ENCODE data around the gene SLC6A2.

The SLC6A2 gene

DNA sequence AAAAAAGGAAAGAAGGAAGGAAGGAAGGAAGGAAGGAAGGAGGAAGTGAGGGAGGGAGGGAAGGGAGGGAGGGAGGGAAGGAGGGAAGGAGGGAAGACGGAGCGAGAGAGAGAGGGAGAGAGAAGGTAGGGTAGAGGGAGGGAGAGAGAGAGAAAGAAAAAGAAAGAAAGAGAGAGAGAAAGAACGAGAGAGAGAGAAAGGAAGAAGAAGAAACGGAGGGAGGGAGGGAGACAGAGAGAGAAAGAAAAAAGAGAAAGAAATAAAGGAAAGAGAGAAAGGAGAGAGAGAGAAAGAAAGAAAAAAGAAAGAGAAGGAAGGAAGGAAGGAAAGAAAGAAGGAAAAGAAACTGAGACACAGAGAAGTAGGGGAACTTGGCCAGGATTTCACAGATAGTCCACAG is 8.4 kb upstream of the SLC6A2 start:
- no peak for DNase-seq (ENCODE audit: low read depth, low spot score)

DNA sequence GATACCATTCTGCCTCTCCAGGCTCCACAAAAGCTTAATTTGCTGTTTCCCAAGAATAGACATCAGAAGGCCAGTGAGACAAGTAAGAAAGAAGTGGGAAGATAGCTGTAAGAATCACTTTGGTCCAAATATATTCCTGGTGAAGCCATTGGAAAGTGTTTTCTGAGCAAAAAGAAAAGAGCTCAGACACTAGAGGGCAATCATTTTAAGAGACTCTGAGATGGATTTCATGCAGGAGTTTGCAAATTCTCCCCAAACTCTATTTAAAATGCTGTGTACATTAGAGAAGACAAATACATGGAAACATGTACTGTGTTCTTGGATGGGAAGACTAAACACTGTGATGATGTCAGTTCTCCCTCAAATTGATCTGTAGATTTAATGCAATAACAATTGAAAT is 8.0 kb upstream of the SLC6A2 start:
- no peak for DNase-seq (ENCODE audit: low read depth, low spot score)

DNA sequence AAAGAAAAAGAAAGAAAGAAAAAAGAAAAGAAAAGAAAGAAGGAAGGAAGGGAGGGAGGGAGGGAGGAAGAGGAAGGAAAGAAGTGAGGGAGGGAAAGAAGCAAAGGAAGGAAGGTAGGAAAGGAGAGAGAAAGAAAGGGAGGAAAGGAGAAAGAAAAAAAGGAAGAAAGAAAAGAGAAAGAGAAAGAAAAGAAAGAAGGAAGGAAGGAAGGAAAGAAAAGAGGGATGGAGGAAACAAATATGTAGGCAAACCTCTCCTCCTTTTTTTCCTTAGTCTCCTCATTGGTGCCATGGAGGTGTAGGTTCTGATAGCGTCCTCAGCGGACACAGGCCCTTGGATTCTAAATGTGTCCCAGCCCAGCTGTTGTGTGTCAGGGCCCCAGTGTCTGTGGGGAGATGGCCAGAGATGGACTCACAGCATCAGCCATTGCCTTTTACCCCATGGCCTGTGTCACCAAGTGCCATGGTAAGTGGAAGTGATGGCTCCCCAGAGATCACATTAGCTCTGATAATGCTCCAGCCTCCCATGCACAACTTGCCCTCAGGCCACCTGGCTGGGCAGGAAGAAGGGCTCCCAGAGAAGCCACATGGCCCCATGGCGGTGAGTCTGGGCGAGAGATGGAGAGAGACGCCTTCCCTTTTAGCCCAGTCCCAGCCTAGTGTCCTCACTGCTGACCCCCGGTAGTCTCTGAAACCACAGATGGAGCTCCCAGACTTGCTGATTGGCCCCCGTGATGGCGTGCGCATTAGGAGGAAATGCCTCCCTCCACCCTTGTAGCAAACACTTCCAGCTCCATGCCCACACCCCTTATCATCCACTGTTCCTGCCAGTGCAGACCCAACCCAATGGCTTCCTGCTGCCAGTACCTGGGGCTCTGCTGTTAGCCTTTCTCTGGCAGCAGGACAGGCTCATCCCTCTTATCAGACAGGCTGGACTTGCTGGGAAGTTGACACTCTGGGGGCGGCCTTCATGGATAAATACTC is 3.7 kb upstream of the SLC6A2 start:
- DNase-seq (ENCODE audit: low read depth, low spot score), result no peak

DNA sequence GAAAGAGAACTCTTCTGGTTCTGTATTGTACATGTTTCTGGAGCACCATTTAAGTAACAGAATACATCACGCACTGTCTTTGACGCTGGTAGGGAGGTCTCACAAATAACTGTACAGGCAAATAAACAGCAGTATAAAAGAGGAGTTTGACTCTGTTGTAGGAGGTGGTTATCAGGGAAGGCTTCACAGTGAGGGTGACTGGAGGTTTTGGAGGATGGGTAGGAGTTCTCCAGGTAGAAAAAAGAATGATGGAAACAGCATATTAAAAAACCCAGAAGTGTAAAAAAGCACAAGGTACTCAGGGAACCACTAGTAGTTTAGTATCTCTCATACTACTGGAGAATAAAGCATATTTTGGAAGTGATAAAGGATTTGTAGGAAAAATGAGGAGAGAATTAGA is 2.7 kb upstream of the SLC6A2 start:
- no peak for DNase-seq (ENCODE audit: low read depth, low spot score)

DNA sequence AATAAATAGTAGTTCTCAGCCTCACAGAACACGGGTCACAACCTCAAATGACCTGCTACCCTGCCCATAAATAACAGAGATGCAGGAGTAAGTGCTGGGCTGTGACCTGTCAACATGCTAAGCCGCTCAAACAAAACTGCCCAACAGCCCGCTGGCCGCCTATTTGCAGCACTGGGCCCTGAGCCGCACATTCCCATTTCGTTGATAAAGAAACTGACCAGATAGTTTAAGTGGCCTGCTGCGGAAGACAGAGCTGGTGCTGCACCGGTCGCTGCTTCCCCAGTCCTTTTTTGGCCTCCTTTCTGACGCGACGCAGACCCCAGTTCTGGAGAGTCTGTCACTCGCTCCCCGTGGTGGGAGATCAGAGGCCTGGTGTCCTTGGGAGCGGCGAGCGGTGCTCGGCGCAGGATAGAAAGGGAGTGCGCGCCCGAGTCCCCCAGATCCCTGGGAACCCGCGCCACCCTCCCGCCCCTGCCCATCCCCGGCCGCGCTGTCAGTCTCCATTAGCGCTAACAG is 349 bp upstream of the SLC6A2 start:
- no peak for DNase-seq (ENCODE audit: low read depth, low spot score)

DNA sequence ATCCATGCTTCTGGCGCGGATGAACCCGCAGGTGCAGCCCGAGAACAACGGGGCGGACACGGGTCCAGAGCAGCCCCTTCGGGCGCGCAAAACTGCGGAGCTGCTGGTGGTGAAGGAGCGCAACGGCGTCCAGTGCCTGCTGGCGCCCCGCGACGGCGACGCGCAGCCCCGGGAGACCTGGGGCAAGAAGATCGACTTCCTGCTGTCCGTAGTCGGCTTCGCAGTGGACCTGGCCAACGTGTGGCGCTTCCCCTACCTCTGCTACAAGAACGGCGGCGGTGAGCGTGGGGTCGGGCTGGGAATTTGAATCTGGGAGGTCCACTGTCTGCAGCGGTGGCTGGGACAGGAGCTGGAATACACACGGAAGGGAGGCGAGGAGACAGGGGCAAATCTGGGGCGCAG is 904 bp downstream of the SLC6A2 start:
- DNase-seq (ENCODE audit: low read depth, low spot score), result no peak

DNA sequence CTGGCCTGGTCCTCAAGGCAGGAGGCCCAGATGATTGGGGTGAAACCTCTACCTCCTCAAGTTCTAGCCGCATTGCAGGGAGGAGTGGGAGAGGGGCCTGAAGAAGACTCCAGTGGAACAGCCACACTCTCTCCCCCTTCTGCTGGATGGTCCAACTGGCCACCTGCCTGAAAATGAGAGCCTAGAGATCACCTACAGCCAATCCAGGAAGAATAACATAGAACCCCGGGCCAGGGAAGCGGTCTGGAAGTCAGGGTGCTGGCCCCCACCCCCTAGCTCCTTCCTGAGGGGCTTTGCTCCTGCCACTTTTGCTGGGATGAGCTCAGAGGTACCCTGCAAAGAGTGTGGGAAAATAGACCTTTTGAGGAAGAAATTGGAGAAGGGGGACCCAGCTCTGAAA is 1.8 kb downstream of the SLC6A2 start:
- DNase-seq (ENCODE audit: low read depth, low spot score), result no peak

DNA sequence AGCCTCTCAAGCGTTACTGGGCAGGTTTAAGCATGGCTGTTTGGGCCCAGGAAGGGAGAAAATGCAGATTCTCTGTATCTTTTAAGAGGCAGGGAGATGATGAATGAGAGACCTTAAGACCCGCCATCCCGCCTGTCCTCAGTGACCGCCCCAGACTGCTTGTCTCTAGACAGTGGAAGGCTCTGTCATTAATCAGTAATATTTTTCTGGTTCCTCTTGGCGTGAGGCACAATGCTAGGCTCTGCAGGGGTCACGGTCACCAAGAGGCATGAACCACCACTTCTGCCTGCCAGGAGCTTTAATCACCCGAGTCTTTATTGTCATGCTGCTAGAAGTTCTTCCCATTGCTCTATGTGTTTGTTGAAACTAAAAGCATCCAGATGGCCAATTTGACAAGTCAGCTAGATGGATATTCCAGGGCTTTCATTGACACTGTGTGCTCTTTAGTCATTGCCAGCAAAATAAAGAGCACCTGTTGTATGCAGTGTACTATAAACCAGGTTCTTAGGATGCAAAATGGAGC is 3.2 kb downstream of the SLC6A2 start:
- DNase-seq (ENCODE audit: low read depth, low spot score), result no peak

DNA sequence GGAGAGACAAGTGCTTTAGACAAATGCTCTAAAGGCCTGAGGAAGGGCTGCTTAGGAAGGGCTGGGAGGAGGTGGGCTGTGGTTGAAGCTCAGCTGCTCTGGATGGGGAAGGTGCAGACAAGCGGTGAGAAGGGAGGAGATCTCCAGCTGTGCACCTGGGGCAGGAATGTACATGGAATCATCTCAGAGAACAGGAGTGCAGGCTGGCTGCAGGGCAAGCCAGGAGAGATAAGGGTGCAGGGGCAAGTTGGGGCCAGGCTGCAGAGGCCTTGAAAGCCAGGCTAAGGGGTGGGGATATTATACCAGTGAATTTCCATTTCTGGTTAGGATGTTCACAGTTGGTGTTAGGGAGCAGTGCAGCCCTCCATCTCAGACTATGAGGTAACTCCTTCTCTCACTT is 4.2 kb downstream of the SLC6A2 start:
- DNase-seq (ENCODE audit: low read depth, low spot score), result no peak

DNA sequence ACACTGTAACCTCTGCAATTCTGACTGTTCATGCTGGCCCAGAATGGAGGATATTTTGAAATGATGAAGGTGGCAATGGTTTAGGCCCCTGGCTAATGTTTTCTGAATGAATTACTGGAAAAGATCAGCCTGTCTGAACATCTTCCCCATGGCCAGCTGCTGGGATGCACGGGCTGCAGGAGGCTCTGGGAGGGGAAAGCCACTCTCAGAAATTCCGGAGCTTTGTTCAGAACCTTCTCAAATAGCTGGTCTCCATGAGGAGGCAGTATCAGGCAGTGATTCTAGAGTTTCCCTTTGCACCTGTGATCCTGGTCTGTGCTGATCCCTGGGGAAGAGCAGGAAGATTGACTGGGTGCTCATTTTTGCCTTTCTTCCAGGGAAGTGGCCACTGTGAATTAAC is 5.0 kb downstream of the SLC6A2 start:
- DNase-seq (ENCODE audit: low read depth, low spot score), result no peak

DNA sequence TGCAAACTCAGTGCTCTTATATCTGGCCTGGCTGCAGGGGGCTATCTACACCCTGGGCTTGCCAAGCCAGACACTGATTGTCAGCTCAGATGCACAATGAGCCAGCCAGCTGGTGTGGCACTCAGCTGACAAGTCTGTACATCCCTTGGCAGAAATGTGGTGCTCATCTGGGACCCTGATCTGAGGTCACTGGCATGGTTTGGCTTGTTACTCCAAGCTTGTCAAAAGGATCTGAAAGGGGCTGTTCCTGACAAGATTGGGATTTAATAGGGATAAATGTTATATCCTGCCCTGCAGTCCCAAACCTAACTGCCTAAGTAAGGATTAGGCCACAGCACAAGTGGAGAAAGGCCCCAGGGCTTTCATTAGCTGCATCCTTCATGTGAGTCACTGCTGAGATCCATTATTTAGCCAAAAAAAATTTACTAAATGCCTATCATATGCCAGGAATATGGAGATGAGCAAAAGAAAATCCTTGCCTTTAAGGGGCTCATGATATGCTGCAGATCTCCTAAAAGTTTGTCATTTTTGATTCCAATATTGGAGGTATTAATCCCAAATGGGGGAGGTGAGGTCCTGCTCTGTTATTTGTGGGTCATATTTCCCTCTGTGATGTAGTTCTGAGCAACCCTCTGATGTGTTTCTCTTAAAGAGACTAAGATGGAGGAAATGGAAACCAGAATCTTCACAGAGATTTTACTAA is 6.3 kb downstream of the SLC6A2 start:
- DNase-seq (ENCODE audit: low read depth, low spot score), result no peak

DNA sequence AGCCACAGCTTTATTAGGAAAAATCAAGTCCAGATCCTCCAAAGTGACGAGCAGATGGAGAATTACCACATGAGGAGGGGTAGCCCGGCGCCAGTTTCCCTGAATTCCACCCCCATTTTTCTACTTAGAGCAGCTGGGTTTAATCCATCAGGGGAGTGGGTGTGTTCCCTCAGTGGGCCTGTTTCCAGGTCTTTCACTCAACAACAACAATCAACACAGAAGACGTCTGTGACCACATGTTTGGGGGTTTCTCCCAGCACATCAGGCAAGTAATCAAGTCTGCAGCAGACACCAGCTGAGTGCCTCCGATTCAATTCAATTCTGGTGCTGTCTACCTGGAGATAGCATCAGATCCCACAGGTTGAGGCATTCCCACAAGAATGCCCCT is 6.8 kb downstream of the SLC6A2 start:
- DNase-seq (ENCODE audit: low read depth, low spot score), result no peak

DNA sequence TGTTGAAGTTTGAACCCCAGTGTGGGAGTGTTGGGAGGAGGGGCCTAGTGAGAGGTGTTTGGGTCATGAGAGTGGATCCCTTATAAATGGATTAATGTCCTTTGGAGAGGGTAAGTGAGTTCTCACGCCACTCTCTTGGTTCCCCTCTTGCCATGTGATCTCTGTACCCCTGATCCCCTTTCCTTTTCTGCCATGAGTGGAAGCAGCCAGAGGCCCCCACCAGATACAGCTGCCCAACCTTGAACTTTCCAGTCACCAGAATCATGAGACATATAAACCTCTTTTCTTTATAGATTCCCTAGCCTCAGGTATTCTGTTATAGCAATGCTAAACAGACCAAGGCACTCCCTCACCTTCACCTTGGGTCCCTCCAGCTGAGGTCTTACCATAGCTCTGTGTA is 7.4 kb downstream of the SLC6A2 start:
- no peak for DNase-seq (ENCODE audit: low read depth, low spot score)

DNA sequence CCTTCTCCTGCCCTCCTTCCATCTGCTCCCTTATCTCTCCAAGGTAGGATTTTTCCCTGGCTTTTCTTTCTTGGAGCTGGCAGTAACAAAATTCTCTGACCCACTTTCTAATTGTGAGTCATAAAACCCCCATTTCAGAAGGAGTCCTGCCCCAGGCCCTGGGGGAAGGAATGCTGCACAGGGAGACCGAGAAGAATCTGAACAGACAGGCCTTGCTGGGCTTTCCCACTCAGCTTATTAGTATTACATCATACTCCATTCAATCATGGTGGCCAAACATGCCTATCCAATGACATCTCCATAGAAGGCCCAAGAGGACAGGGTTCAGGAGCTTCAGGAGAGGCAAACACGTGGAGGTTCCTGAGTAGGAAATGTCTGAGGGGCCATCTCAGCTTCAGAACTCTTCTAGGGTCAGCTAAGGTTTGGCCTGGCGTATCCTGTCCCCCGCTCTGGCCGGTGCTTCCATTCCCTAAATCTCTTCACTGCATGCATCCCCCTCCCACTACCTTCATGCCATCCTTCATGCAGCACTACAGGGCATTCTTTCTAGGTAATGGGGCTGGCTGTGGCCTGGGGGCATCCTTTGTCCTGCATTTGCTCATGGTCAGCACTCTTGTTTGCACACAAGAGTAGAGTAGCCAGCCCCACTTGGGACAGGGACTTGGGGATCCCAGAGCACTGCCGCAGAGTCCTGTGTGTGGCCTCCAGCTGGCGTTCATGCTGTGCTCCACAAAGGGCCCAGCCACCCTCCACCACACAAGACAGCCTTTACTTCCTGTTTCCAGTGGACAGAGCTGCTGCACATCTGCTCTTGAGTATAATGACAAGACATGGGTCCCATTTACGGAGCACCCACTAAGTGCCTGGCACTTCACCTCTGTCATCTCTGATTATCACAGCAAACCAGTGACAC is 8.2 kb downstream of the SLC6A2 start:
- DNase-seq (ENCODE audit: low read depth, low spot score), result no peak

DNA sequence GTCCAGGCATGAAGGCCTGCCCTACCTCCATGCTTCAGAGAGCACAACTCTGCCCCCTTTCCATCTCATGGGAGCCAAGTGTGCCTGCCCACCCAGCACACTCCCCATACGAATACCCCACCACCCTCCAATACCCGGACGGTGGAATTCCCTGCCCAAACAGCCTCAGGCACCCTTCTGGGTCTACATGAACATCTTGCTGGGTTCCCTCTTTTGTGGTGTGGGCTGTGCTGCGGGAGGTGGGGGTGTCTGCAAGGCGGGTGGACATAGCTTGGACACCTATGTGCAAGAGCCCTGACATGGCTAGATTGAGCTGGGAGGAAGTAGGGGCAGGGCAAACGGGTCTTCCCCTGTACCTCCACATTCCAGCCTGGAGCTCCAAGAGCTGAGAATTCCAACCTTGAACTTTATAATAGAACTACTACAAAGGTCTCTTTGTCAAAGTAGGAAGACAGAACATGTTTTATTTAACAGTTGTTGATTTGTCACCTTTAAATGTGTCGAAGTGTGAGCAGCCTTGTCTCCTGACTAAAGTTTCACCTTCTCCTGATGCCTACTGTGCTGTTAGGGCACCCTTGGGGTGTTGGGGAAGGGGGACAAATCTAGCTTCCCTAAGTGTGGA is 9.1 kb downstream of the SLC6A2 start:
- no peak for DNase-seq (ENCODE audit: low read depth, low spot score)

DNA sequence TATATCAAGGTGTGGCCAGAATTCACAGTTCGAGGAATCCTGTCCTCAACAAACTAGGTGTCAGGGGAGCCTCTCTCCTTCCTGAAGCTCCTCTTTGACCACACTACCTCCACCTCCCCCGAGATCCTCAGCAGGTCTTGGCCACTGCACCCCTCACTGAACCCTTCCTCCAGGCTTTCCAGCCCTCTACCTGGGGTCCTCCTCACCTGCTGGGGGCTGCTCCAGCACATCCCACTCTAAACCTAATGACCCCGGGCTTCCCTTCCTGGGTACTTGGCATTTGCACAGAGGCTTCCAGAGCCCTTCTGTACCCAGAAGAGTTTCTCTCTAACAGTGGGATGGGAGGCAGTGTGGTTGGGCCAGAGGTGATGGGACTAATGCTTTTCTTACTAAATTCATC is 9.7 kb downstream of the SLC6A2 start:
- DNase-seq (ENCODE audit: low read depth, low spot score), result no peak

DNA sequence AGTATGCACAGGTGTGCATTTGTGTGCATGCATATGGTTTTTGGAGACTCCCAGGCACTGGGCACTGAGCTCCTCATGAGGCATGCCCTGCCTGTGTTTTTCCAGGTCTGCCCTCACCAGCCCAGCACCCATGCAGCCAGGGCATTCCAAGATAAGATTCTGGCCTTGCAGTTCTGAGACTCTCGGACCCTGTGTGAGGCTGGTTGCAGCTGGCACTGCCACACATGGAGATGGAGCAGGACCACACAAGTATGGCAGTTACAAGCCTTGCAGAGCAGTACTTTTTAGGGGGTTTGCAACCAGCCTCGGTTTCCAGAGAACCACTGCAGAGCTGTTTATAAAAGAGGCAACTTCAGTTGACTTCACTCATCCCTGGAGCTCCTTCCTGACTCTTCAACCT is 10.2 kb downstream of the SLC6A2 start:
- DNase-seq (ENCODE audit: low read depth, low spot score), result no peak

DNA sequence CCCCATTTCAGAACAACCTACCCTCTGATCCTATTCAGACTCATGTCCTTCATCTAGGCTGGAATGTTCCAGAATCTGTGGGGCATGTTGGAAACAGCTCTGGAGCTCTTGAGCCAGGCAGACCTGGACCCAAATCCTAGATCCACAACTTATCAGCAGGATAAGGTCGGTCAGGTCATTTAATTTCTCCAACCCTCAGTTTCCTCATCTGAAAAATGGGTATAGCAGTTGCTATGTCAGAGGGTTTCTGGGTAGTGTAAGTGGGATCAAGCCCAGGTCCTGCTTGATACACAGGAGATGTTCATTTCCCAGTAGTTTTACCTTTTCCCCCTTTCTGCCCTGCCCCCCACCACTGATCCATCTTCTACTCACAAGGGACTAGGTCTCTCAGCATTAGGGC is 12.0 kb downstream of the SLC6A2 start:
- no peak for DNase-seq (ENCODE audit: low read depth, low spot score)

DNA sequence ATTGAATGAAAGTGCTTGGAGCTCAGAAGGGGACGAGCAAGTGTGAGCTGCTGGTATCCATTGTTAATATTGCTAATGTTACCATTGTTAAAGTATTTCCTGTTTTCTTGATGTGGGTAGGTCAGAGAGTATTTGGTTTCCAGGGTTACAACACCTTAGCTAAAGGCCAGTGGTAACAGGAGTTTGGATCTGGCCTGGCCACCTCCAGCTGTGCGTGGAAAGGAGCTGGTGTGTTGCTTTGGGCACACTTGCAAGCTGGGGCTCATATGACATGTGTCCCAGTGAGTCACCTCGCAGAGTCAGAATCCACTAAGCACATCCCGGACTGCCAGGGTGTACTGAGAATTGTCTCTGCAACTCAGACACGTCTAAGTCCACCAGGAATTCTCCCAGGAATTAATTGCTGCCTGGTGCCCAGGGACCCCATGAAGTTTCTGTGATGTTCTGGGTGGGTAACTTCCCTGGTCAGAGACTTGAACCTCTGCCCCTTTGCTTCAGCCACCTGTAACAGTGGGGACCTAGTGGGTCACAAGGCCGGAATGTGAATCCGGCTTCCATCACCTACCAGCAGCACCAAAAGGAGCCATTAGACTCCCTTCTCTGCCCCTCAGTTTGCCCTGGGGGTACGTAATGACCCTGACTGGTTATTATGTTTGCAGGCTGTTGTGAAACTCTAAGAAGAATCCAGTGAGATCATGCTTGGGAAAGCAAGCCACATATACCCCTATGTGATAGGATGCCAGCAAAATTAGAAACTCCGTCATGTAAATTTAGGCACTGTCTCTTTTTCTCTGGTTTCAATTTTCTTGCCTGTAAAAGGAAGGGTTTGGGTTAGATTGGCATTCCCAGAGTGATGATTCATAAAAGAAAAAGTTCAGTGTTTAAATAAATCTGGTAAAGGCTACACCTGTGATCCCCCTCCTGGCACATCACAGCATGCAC is 12.8 kb downstream of the SLC6A2 start:
- no peak for DNase-seq (ENCODE audit: low read depth, low spot score)

Data from activated CD4-positive, CD25-positive, alpha-beta regulatory T cell treated with anti-CD3 and anti-CD28 coated beads, Interleukin-2, amount 50 U/mL, for 16 hours (primary cell).